ENCODE data around the gene JAZF1. TPM values are rescaled to one million over a fixed set of nuclear protein-coding genes. Genes with fewer than 3 reads are reported as not detected.

Gene JAZF1
- total and polyA plus RNA-seq, 2 of the 8 experiments (the other 6 are each of a cell fraction or from before 2014, with no cell fraction given), result 2.6 to 21.8 TPM

DNA sequence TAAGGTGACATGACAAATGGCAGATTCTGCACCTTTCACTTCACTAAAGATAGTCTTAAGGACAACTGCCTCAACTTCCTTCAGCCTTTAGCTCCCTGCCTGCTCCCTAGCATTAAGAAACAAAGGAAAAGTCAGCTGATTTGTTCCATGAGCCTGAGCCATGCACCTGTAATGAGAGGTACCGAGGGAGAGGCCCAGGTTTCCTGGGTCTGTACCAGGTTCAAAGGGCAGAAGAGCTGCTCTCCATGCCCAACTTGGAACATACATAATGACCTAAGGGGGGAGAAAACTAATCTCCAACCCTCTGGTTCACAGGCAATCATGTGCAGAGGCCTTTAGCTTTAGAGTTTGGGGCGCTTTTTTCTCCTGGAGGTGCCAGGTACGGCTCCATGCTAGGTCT is 111.2 kb downstream of the JAZF1 start:
- no peak overlapping the region for H3K4ac ChIP-seq (replicated peaks; ENCODE audit: insufficient read length, low read depth, low read length)
- H3K4me1 ChIP-seq (replicated peaks in 1 of 4; ENCODE audit: control insufficient read depth in 3 of 4, insufficient read depth in 4 of 4, low read length in 3 of 4), result peaks cover 0 to 3% (median 0%) of the 10 kb centered on the region in 4 experiments; a peak in 3 of 7 replicates
- H3K9me3 ChIP-seq (ENCODE audit: insufficient read depth in 2 of 2, low read depth in 1 of 2, low read length in 1 of 2), result no peaks in the 10 kb centered on the region
- no peak overlapping the region for H3K27ac ChIP-seq (ENCODE audit: low read depth, low read length)
- no peak overlapping the region for H3K18ac ChIP-seq (ENCODE audit: extremely low read depth, low read length)
- H3K79me2 ChIP-seq (ENCODE audit: control insufficient read depth in 1 of 2, insufficient read depth in 2 of 2, low read length in 2 of 2), result no peaks in the 10 kb centered on the region; a peak in 1 of 4 replicates
- no peak overlapping the region for H2AK5ac ChIP-seq (ENCODE audit: low read depth, low read length)
- 98% methylated on average over 3 of the region's 3 CpGs; no CpG with 5 or more reads in 1 of the 2 experiments for WGBS, 2 experiments (ENCODE audit: extremely low coverage in 1 of 2, insufficient coverage in 1 of 2, insufficient read length in 1 of 2, insufficient replicate concordance in 2 of 2, low coverage in 1 of 2, low lambda C conversion rate in 2 of 2, missing lambda C conversion rate in 1 of 2)
- H3K36me3 ChIP-seq (ENCODE audit: control insufficient read depth in 2 of 4, insufficient read depth in 4 of 4, low read length in 3 of 4), result no peaks in the 10 kb centered on the region
- H3K9ac ChIP-seq (replicated peaks in 1 of 4; ENCODE audit: extremely low read depth in 1 of 4, low read depth in 3 of 4, low read length in 3 of 4), result no peak overlapping the region
- ChIA-PET CTCF (ENCODE audit: partially characterized antibody) (interaction anchor here (1.1 to 5.9 kb wide), 10 partner anchors 8 to 148 kb away, joined by 4 to 70 read pairs (median 16); no protein-coding TSS in a partner anchor), POLR2A (ENCODE audit: partially characterized antibody) (interaction anchor here (0.8 kb wide), 1 partner anchor 12 kb away, joined by 4 read pairs; no protein-coding TSS in a partner anchor)
- DNase-seq (ENCODE audit: low read depth in 1 of 2, low spot score in 2 of 2) (no peak), FAIRE-seq (no peak)
- H2BK5ac ChIP-seq (ENCODE audit: low read depth, low read length), result no peak overlapping the region
- H2BK20ac ChIP-seq (ENCODE audit: low read length), result no peak overlapping the region
- no peak overlapping the region for H3K4me3 ChIP-seq (ENCODE audit: extremely low read depth in 1 of 4, insufficient read depth in 2 of 4, low read depth in 3 of 4, low read length in 4 of 4)
- H2BK120ac ChIP-seq (replicated peaks; ENCODE audit: low read depth, low read length), result no peak overlapping the region
- H3K14ac ChIP-seq (ENCODE audit: insufficient read length), result no peak overlapping the region
- H3K4me2 ChIP-seq (ENCODE audit: insufficient read depth in 1 of 2, low read depth in 2 of 2, low read length in 2 of 2), result no peak overlapping the region
- H2BK15ac ChIP-seq (ENCODE audit: low read length), result no peak overlapping the region
- H2AFZ ChIP-seq (ENCODE audit: low read length), result no peak overlapping the region
- H3K27me3 ChIP-seq (replicated peaks in 1 of 4; ENCODE audit: control insufficient read depth in 3 of 4, extremely low read depth in 1 of 4, insufficient read depth in 3 of 4, low read length in 3 of 4), result no peaks in the 10 kb centered on the region
- H4K20me1 ChIP-seq (replicated peaks in 1 of 2; ENCODE audit: control insufficient read depth in 1 of 2, insufficient read depth in 2 of 2, low read length in 2 of 2), result no peaks in the 10 kb centered on the region
- H2BK12ac ChIP-seq (ENCODE audit: low read depth, low read length), result no peak overlapping the region
- H4K5ac ChIP-seq (ENCODE audit: insufficient read length, low read depth, low read length), result no peak overlapping the region
- TF ChIP-seq ASH2L (IDR thresholded peaks at IDR 0.05; ENCODE audit: low read length) (no peak), PHF8 (conservative IDR thresholded peaks at IDR 0.05; ENCODE audit: low read depth, low read length) (no peak), BACH1 (IDR thresholded peaks at IDR 0.05; ENCODE audit: low read length) (no peak), YY1 (IDR thresholded peaks at IDR 0.05; ENCODE audit: low read depth, low read length) (no peak), HDAC2 (IDR thresholded peaks at IDR 0.05; ENCODE audit: borderline replicate concordance in 1 of 2, low read depth in 2 of 2, low read length in 2 of 2) (no peak), TBP (IDR thresholded peaks at IDR 0.05; ENCODE audit: low read depth, low read length) (no peak), TCF12 (IDR thresholded peaks at IDR 0.05; ENCODE audit: low read depth, low read length) (no peak), TAF1 (IDR thresholded peaks at IDR 0.05; ENCODE audit: low read depth, low read length) (no peak), SIX5 (IDR thresholded peaks at IDR 0.05; ENCODE audit: low read depth, low read length) (no peak), HDAC6 (IDR thresholded peaks at IDR 0.05; ENCODE audit: low read depth, low read length) (no peak), RXRA (IDR thresholded peaks at IDR 0.05; ENCODE audit: insufficient read depth, low read depth, low read length) (no peak)
- H4K91ac ChIP-seq (replicated peaks; ENCODE audit: insufficient read length, low read length), result no peak overlapping the region
- no peak overlapping the region for H4K8ac ChIP-seq (ENCODE audit: extremely low read depth, insufficient read depth, low read length)
- H3K56ac ChIP-seq (replicated peaks; ENCODE audit: insufficient read length, low read depth, low read length), result no peak overlapping the region
- H3K23ac ChIP-seq (ENCODE audit: insufficient read length), result no peak overlapping the region
- 0 out of 2 replicates have a peak, but pooled peaks cover 2% of the 10 kb centered on the region for H3K79me1 ChIP-seq (ENCODE audit: low read depth, low read length)
- no peaks in the 10 kb centered on the region for H3K23me2 ChIP-seq (ENCODE audit: low read depth, low read length)

Measured in H1 (cell line).